Mesenchymal stem cell (in vitro differentiated cells and primary cell): Measurements from ENCODE around the gene ATXN1L. TPM values are rescaled to one million over a fixed set of nuclear protein-coding genes. Genes with fewer than 3 reads are reported as not detected.

Experiments used
- DNase-seq: peaks from one replicate; pipeline ENCODE4 v3.0.0-alpha.2; 2013
- H2AFZ ChIP-seq: one replicate; pipeline ENCODE4 v1.6.1; 2013; ENCODE audit warnings: low read depth, mild to moderate bottlenecking, control low read depth, inconsistent platforms, low read length, moderate library complexity
- H2AK5ac ChIP-seq: 2 replicates; pipeline ENCODE4 v1.6.1; 2013; ENCODE audit warnings: low read length, moderate library complexity, mild to moderate bottlenecking, inconsistent platforms; ENCODE audit not compliant: severe bottlenecking
- H2BK120ac ChIP-seq: one replicate; pipeline ENCODE4 v1.6.1; 2013; ENCODE audit warnings: low read depth, mild to moderate bottlenecking, inconsistent platforms, low read length, moderate library complexity
- H2BK12ac ChIP-seq, 2 experiments: one replicate each; pipeline ENCODE4 v1.6.1; 2013; ENCODE audit warnings: inconsistent platforms in 2 of 2, low read length in 2 of 2, mild to moderate bottlenecking in 2 of 2, moderate library complexity in 2 of 2, control low read depth in 1 of 2
- H2BK15ac ChIP-seq: one replicate; pipeline ENCODE4 v1.6.1; 2013; ENCODE audit warnings: mild to moderate bottlenecking, low read depth, inconsistent platforms; ENCODE audit not compliant: poor library complexity, severe bottlenecking
- H2BK5ac ChIP-seq: 2 replicates; pipeline ENCODE4 v1.6.1; 2013; ENCODE audit warnings: low read depth, mild to moderate bottlenecking, low read length, control low read depth, inconsistent platforms; ENCODE audit not compliant: poor library complexity, severe bottlenecking
- H3K14ac ChIP-seq, 2 experiments: one replicate each; pipeline ENCODE4 v1.6.1; 2013; ENCODE audit warnings: inconsistent platforms in 2 of 2, low read length in 2 of 2, control low read depth in 1 of 2, mild to moderate bottlenecking in 1 of 2, moderate library complexity in 1 of 2
- H3K18ac ChIP-seq, 2 experiments: one replicate each; pipeline ENCODE4 v1.6.1; 2013; ENCODE audit warnings: inconsistent platforms in 2 of 2, low read length in 2 of 2, control low read depth in 1 of 2, low read depth in 1 of 2, mild to moderate bottlenecking in 1 of 2
- H3K23ac ChIP-seq, 2 experiments: one replicate each; pipeline ENCODE4 v1.6.1; 2013; ENCODE audit warnings: inconsistent platforms in 2 of 2, low read length in 2 of 2, mild to moderate bottlenecking in 2 of 2, moderate library complexity in 2 of 2, control low read depth in 1 of 2
- H3K27ac ChIP-seq: 2 replicates; pipeline ENCODE4 v1.5.1; 2013; ENCODE audit warnings: mild to moderate bottlenecking, moderate library complexity, low read length, control low read depth, inconsistent platforms; ENCODE audit not compliant: poor library complexity, severe bottlenecking
- H3K27me3 ChIP-seq, 2 experiments: 2 replicates each; pipeline versions ENCODE4 v1.6.1 to v1.7.0; 2013; ENCODE audit warnings: low read length in 2 of 2, mild to moderate bottlenecking in 2 of 2, moderate library complexity in 2 of 2, control low read depth in 1 of 2, inconsistent platforms in 1 of 2; ENCODE audit not compliant: control insufficient read depth in 1 of 2, insufficient read depth in 1 of 2
- H3K36me3 ChIP-seq, 2 experiments: 2 replicates each; pipeline versions ENCODE4 v1.6.1 to v1.7.0; 2013; ENCODE audit warnings: low read length in 2 of 2, control low read depth in 1 of 2, inconsistent platforms in 1 of 2, low read depth in 1 of 2, mild to moderate bottlenecking in 1 of 2; ENCODE audit not compliant: insufficient read depth in 2 of 2, control insufficient read depth in 1 of 2
- H3K4ac ChIP-seq, 2 experiments: one replicate each; pipeline ENCODE4 v1.6.1; 2013; ENCODE audit warnings: inconsistent platforms in 2 of 2, low read length in 2 of 2, mild to moderate bottlenecking in 2 of 2, moderate library complexity in 2 of 2, control low read depth in 1 of 2, low read depth in 1 of 2
- H3K4me1 ChIP-seq: 2 replicates; pipeline ENCODE4 v1.6.1; 2013; ENCODE audit warnings: low read depth, low read length, control low read depth; ENCODE audit not compliant: control insufficient read depth, insufficient read depth
- H3K4me2 ChIP-seq: 2 replicates; pipeline ENCODE4 v1.6.1; 2013; ENCODE audit warnings: low read length, mild to moderate bottlenecking, inconsistent platforms; ENCODE audit not compliant: poor library complexity, severe bottlenecking
- H3K4me3 ChIP-seq, 2 experiments: 2 replicates each; pipeline versions ENCODE4 v1.5.1 to v1.7.0; 2013; ENCODE audit warnings: low read length in 2 of 2, mild to moderate bottlenecking in 2 of 2, control low read depth in 1 of 2, low read depth in 1 of 2; ENCODE audit not compliant: insufficient read depth in 1 of 2
- H3K79me1 ChIP-seq: replicated peaks from 2 replicates; pipeline ENCODE4 v1.6.1; 2013; ENCODE audit warnings: mild to moderate bottlenecking, control low read depth, low read length, inconsistent platforms; ENCODE audit not compliant: poor library complexity, severe bottlenecking
- H3K9ac ChIP-seq: 2 replicates; pipeline ENCODE4 v1.7.0; 2013; ENCODE audit warnings: mild to moderate bottlenecking, low read length, moderate library complexity
- H3K9me3 ChIP-seq: 2 replicates; pipeline ENCODE4 v1.7.0; 2013; ENCODE audit warnings: mild to moderate bottlenecking, low read length; ENCODE audit not compliant: control insufficient read depth
- H4K8ac ChIP-seq: one replicate; pipeline ENCODE4 v1.6.1; 2013; ENCODE audit warnings: inconsistent platforms, mild to moderate bottlenecking, low read length, moderate library complexity
- H4K91ac ChIP-seq: one replicate; pipeline ENCODE4 v1.6.1; 2013; ENCODE audit warnings: mild to moderate bottlenecking, low read length, inconsistent platforms
- WGBS: methylation state at CpG from one replicate; pipeline ENCODE4 v1.1.7; 2013; ENCODE audit warnings: mixed read lengths; 5-methylcytosine and 5-hydroxymethylcytosine counted together
- polyA plus RNA-seq, 2 experiments: library from polyadenylated mRNA; stranded (reverse); fragments of 200-250 nt; gene quantifications; one replicate each; pipeline ENCODE4 v1.2.3, GENCODE V29; 2013

Gene ATXN1L
- 10.0 TPM for polyA plus RNA-seq (2013, experiment 1 of 2)
- polyA plus RNA-seq (2013, experiment 2 of 2): 11.1 TPM

GRCh38 chr16:71845639-71846430, at the start of gene ATXN1L:
Gene ATXN1L (plus strand): TSS chr16:71845976. CDS start chr16:71849741, 3,765 bp downstream.
- Histone ChIP-seq H4K91ac (no peak within 1 kb of the TSS), H4K8ac (peak within 1 kb of the TSS; percentile 97), H3K18ac (peak within 1 kb of the TSS; percentile 68 to 88), H2BK12ac (no peak within 1 kb of the TSS), H3K27ac (peak within 1 kb of the TSS; percentile 19), H3K14ac (peak within 1 kb of the TSS in 1 of 2 experiments; percentile 66), H3K79me1 (peaks cover 25% of the 10 kb centered on the region), H3K9me3 (no peaks in the 10 kb centered on the region), H3K9ac (peak within 1 kb of the TSS; percentile 99), H3K4me2 (peak within 1 kb of the TSS; percentile 93), H2BK5ac (peak within 1 kb of the TSS; percentile 84), H3K4me1 (peaks cover 5% of the 10 kb centered on the region), H2AK5ac (peak within 1 kb of the TSS; percentile 71), H3K4me3 (peak within 1 kb of the TSS; percentile 91 to 96), H3K36me3 (peaks cover 20 to 31% of the 10 kb centered on the region in 2 experiments), H3K23ac (peak within 1 kb of the TSS in 1 of 2 experiments; percentile 75), H2AFZ (peak within 1 kb of the TSS; percentile 67), H2BK15ac (peak within 1 kb of the TSS; percentile 12), H3K4ac (peak within 1 kb of the TSS; percentile 73 to 97), H3K27me3 (no peaks in the 10 kb centered on the region), H2BK120ac (peak within 1 kb of the TSS; percentile 42)
- DNase-seq: peak; percentile 93
- 1% methylated on average over 59 of the region's 62 CpGs for WGBS

GRCh38 chr16:71796501-71797097, 49.2 kb upstream of the ATXN1L start:
- DNase-seq: no peak
- WGBS: 100% methylated on average over 1 of the region's 2 CpGs
- no peak overlapping the region for H3K18ac ChIP-seq

GRCh38 chr16:71803305-71803690, 42.5 kb upstream of the ATXN1L start:
- Histone ChIP-seq H2BK120ac (no peak overlapping the region), H3K27me3 (no peaks in the 10 kb centered on the region), H2AK5ac (no peak overlapping the region), H3K27ac (no peak overlapping the region), H2BK12ac (no peak overlapping the region), H3K4me2 (no peak overlapping the region), H3K23ac (no peak overlapping the region), H3K36me3 (peaks cover 21 to 32% of the 10 kb centered on the region in 2 experiments), H3K79me1 (no peaks in the 10 kb centered on the region), H3K4me3 (no peak overlapping the region), H4K91ac (no peak overlapping the region), H2AFZ (no peak overlapping the region), H3K14ac (no peak overlapping the region), H2BK15ac (no peak overlapping the region), H3K9me3 (no peaks in the 10 kb centered on the region), H3K18ac (no peak overlapping the region), H3K9ac (no peak overlapping the region), H4K8ac (no peak overlapping the region), H2BK5ac (no peak overlapping the region), H3K4ac (no peak overlapping the region), H3K4me1 (peaks cover 8% of the 10 kb centered on the region)
- no peak for DNase-seq
- WGBS: 100% methylated on average over 1 of the region's 1 CpG

More at GRCh38 chr16:71796501-71797097, 49.2 kb upstream of the ATXN1L start:
- Histone ChIP-seq H2BK5ac (no peak overlapping the region), H2BK15ac (no peak overlapping the region), H2BK120ac (no peak overlapping the region), H3K9me3 (no peaks in the 10 kb centered on the region), H3K36me3 (peaks cover 26 to 40% of the 10 kb centered on the region in 2 experiments), H3K14ac (no peak overlapping the region), H3K27me3 (no peaks in the 10 kb centered on the region), H3K79me1 (no peaks in the 10 kb centered on the region), H3K27ac (no peak overlapping the region), H3K4me1 (peaks cover 6% of the 10 kb centered on the region), H2AFZ (no peak overlapping the region), H3K9ac (no peak overlapping the region), H3K4me2 (no peak overlapping the region), H2AK5ac (no peak overlapping the region), H2BK12ac (no peak overlapping the region), H3K4ac (no peak overlapping the region), H3K4me3 (no peak overlapping the region), H4K8ac (no peak overlapping the region), H3K23ac (no peak overlapping the region), H4K91ac (no peak overlapping the region)
